ENCODE data around the gene ACKR3. TPM values are rescaled to one million over a fixed set of nuclear protein-coding genes. Genes with fewer than 3 reads are reported as not detected.

The ACKR3 gene
- total and polyA plus RNA-seq, 2 of the 4 experiments (the other 2 are of a cell fraction), result not detected

- intact Hi-C loops (cut with micrococcal nuclease), result no loop called here
- no TSS peak for BruUV-seq (replicated peaks)
- CTCF ChIA-PET, result no interaction called here
Measured at GRCh38 chr2:236627841-236628240, 58.2 kb downstream of the ACKR3 start.

More at GRCh38 chr2:236627841-236628240, 58.2 kb downstream of the ACKR3 start:
- Histone ChIP-seq H4K5ac (ENCODE audit: low read depth, low read length) (no peak overlapping the region), H3K9ac (ENCODE audit: low read depth, low read length) (no peak overlapping the region), H2AK9ac (replicated peaks; ENCODE audit: low read depth, low read length, poor library complexity) (no peak overlapping the region), H3K36me3 (ENCODE audit: control insufficient read depth, insufficient read depth, low read length) (no peaks in the 10 kb centered on the region), H3K9me3 (ENCODE audit: control insufficient read depth, insufficient read depth, low read length) (peaks cover 2% of the 10 kb centered on the region; the same call in 1 of the 2 replicates), H3K9me1 (ENCODE audit: insufficient read depth, low read length) (no peaks in the 10 kb centered on the region), H3K4ac (ENCODE audit: low read depth, low read length) (no peak overlapping the region), H3K4me3 (ENCODE audit: insufficient read depth, low read depth, low read length) (no peak overlapping the region), H3K79me1 (ENCODE audit: low read depth in 1 of 2, low read length in 2 of 2) (no peaks in the 10 kb centered on the region), H3K4me1 (ENCODE audit: control insufficient read depth, insufficient read depth, low read length) (no peaks in the 10 kb centered on the region), H2BK20ac (ENCODE audit: low read depth, low read length) (no peak overlapping the region), H3K27me3 (ENCODE audit: control insufficient read depth, insufficient read depth, low read length) (peaks cover 14% of the 10 kb centered on the region), H2BK5ac (ENCODE audit: low read depth, low read length, poor library complexity, severe bottlenecking) (no peak overlapping the region), H4K20me1 (ENCODE audit: insufficient read depth, low read length) (no peaks in the 10 kb centered on the region), H2BK120ac (ENCODE audit: low read depth, low read length) (no peak overlapping the region), H4K91ac (ENCODE audit: insufficient read depth, low read depth, low read length) (no peak overlapping the region), H4K8ac (ENCODE audit: low read depth in 2 of 2, low read length in 2 of 2) (no peak overlapping the region), H2AFZ (replicated peaks; ENCODE audit: low read length, poor library complexity) (no peak overlapping the region), H3K56ac (ENCODE audit: extremely low read depth, insufficient read depth, low read length) (no peak overlapping the region), H3K4me2 (ENCODE audit: low read depth, low read length) (no peak overlapping the region), H2BK15ac (ENCODE audit: low read depth, low read length) (no peak overlapping the region), H2AK5ac (ENCODE audit: low read depth, low read length) (no peak overlapping the region), H3K27ac (ENCODE audit: insufficient read depth, low read length) (no peak overlapping the region), H3K18ac (ENCODE audit: low read depth, low read length) (no peak overlapping the region), H3K23ac (ENCODE audit: low read depth, low read length) (no peak overlapping the region), H3K14ac (replicated peaks; ENCODE audit: low read depth, low read length) (no peak overlapping the region)
- in situ Hi-C loops (cut with MboI; ENCODE audit: low sequenced_read_pairs) (no loop called here), dilution Hi-C loops (cut with HindIII; ENCODE audit: low sequenced_read_pairs, unreplicated experiment) (no loop called here)
- POLR2A ChIA-PET (ENCODE audit: unreplicated experiment), result no interaction called here
- ATAC-seq (ENCODE audit: low read depth) (no peak), DNase-seq (no peak)
- 17% methylated on average over 1 of the region's 6 CpGs; no CpG with 5 or more reads in 1 of the 2 experiments for WGBS, 2 experiments (ENCODE audit: extremely low coverage in 2 of 2, insufficient read length in 1 of 2)
- TF ChIP-seq USF2 (IDR thresholded peaks at IDR 0.05; ENCODE audit: low read depth, low read length) (no peak), RCOR1 (IDR thresholded peaks at IDR 0.05; ENCODE audit: insufficient replicate concordance, low read length) (no peak), MXI1 (IDR thresholded peaks at IDR 0.05; ENCODE audit: borderline replicate concordance, low read depth, low read length) (no peak), FOS (IDR thresholded peaks at IDR 0.05; ENCODE audit: low read depth, low read length) (no peak), CTCF (conservative IDR thresholded peaks at IDR 0.05; ENCODE audit: low read depth, low read length) (no peak), BHLHE40 (IDR thresholded peaks at IDR 0.05; ENCODE audit: low read depth, low read length) (no peak), MAZ (IDR thresholded peaks at IDR 0.05; ENCODE audit: borderline replicate concordance, low read depth, low read length) (no peak), NFE2L2 (IDR thresholded peaks at IDR 0.05; ENCODE audit: low read depth, low read length) (no peak), MAFK (IDR thresholded peaks at IDR 0.05; ENCODE audit: low read depth, low read length) (no peak)
